Endothelial cell of umbilical vein (primary cell): ENCODE data around the gene SERPINA6.
"Not testable (repeated sequence)": the region's sequence is repeated elsewhere in the genome, so short reads cannot be mapped to it uniquely, and the experiment has no call there.

Experiments
- CTCF ChIP-seq, 2 donors: IDR thresholded peaks; 1 replicate in 1 of 2; 2 replicates in 1 of 2; pipeline ENCODE4 v1.5.1; 2011; ENCODE audit warnings: low read length in 2 of 2, mild to moderate bottlenecking in 2 of 2, moderate library complexity in 2 of 2, control low read depth in 1 of 2, inconsistent platforms in 1 of 2, low read depth in 1 of 2; ENCODE audit not compliant: insufficient read depth in 1 of 2; ENCODE audit errors: extremely low read depth in 1 of 2
- EZH2 ChIP-seq: IDR thresholded peaks from 2 replicates; pipeline ENCODE4 v1.6.1; 2012; ENCODE audit warnings: borderline replicate concordance, low read depth, mild to moderate bottlenecking, moderate library complexity, low read length, inconsistent platforms; ENCODE audit not compliant: severe bottlenecking
- MAX ChIP-seq: IDR thresholded peaks from 2 replicates; pipeline ENCODE4 v1.6.1; 2011; ENCODE audit not compliant: insufficient read depth, insufficient read length
- MYC ChIP-seq: IDR thresholded peaks from one replicate; pipeline ENCODE4 v1.6.1; 2011; ENCODE audit warnings: mild to moderate bottlenecking, low read depth, low read length
- POLR2A ChIP-seq: IDR thresholded peaks from 2 replicates; pipeline ENCODE4 v1.6.1; 2012; ENCODE audit warnings: low read depth, mild to moderate bottlenecking, control low read depth, low read length
- POLR2AphosphoS5 ChIP-seq: IDR thresholded peaks from 2 replicates; pipeline ENCODE4 v1.6.1; 2012; ENCODE audit warnings: low read depth, mild to moderate bottlenecking, control low read depth, low read length, moderate library complexity; ENCODE audit not compliant: insufficient read depth

DNA sequence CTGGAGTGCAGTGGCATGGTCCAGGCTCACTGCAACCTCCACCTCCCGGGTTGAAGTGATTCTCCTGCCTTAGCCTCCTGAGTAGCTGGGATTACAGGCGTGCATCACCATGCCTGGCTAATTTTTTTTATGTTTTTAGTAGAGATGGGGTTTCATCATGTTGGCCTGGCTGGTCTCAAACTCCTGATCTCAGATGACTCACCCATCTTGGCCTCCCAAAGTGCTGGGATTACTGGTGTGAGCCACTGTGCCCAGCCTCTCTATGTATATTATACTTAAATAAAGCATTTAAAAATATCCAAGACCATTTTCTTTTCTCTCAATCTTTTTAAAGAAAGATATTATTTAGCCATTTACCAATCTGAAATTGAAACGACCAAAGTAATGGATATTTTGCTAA, 58.9 kb downstream of the SERPINA6 start:
- TF ChIP-seq CTCF (IDR thresholded peaks at IDR 0.05; ENCODE audit: extremely low read depth in 1 of 2, insufficient read depth in 1 of 2, low read depth in 1 of 2, low read length in 2 of 2); POLR2AphosphoS5; EZH2; MYC; POLR2A; MAX: not testable (repeated sequence)
